22Rv1 (cell line): ENCODE results near the gene ZNF579.
"Not testable (repeated sequence)": the region's sequence is repeated elsewhere in the genome, so short reads cannot be mapped to it uniquely, and the experiment has no call there.

Experiments
- H3K27ac ChIP-seq: fragments of 450-650 bp; 2 replicates; pipeline ENCODE4 v1.5.1; 2017
- CTCF ChIP-seq: fragments of 450-650 bp; IDR thresholded peaks from 2 replicates; pipeline ENCODE4 v1.5.1; 2017; ENCODE audit warnings: mild to moderate bottlenecking
- ZFX ChIP-seq: fragments of 450-650 bp; IDR thresholded peaks from 2 replicates; pipeline ENCODE4 v1.6.1; 2017; ENCODE audit warnings: antibody characterized with exemption, borderline replicate concordance

The ZNF579 gene

GRCh38 chr19:55581823-55582223 is 1.2 kb upstream of the ZNF579 start:
- peak overlapping the region; percentile 92 for H3K27ac ChIP-seq
- TF ChIP-seq CTCF (no peak), ZFX (no peak)

DNA sequence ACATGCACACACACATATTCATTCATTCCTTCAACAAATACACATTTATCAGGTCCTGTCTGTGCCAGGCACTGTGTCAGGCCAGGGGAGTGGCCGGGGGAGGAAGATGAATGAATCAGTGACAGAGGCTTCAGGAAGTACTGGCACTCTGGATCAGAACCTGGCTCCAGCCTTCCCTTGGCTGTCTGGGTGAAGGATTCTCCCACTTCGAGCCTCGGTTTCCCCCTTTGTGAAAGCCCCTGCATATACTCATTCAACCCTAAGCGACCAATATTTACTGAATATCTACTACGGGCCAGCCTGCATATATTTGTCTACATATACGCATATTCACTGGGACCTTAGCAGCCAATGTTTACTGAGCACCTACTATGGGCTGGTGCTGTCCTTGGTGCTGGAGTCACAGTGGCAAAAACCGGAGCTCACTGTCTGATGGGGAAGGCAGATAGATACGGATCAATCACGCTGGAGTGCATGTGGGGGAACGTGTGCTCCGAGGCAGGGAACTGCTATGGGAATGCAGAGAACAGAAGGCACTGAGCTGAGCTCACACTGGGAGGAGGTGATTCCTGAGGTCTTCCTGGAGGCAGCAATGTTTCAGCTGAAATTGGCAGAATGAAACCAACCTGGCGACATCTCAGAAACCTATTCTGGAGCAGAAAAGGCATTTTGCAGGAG is 636 bp upstream of the ZNF579 start:
- no peak for TF ChIP-seq ZFX
- H3K27ac ChIP-seq: peak overlapping the region; percentile 92

GRCh38 chr19:55579766-55580621 is 654 bp downstream of the ZNF579 start:
- peak overlapping the region; percentile 92 for H3K27ac ChIP-seq
- TF ChIP-seq ZFX (no peak), CTCF (no peak)

GRCh38 chr19:55578761-55579747 is 1.6 kb downstream of the ZNF579 start:
- peak overlapping the region; percentile 92 for H3K27ac ChIP-seq
- no peak for TF ChIP-seq ZFX
- no peak for TF ChIP-seq CTCF

DNA sequence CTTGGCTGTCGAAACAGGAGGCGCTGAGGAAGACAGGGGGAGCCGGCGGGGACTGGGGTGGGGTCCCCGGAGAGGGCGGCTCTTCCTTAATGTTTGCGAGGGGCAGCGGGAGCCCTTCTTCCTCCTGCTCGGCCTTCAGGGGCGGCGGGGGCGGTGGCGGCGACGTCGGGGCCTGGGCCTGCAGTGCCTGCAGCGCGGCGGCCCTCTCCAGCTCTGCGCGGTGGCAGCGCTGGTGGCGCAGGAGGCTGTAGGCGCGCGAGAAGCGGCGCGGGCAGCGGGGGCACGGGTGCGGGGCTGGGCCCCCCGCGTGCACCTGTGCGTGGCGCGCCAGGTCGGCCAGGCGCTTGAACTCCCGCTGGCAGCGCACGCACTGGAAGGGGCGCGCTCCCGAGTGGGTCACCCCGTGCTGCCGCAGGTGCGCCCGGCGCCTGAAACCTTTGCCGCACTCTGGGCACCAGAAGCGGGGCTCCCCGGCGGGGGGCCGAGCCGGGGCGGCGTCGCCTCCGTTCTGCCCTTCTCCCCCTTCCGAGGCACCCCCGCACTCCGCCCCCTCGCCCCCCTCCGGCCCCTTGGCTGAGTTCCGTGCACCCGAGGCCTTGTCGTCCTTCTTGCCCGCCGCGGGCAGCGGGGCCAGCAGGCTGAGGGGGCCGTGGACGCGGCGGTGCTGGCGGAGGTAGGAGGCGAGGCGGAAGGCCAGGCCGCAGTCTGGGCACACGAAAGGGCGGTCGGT is 2.5 kb downstream of the ZNF579 start:
- no peak for TF ChIP-seq ZFX
- no peak for TF ChIP-seq CTCF
- H3K27ac ChIP-seq: no peak overlapping the region

DNA sequence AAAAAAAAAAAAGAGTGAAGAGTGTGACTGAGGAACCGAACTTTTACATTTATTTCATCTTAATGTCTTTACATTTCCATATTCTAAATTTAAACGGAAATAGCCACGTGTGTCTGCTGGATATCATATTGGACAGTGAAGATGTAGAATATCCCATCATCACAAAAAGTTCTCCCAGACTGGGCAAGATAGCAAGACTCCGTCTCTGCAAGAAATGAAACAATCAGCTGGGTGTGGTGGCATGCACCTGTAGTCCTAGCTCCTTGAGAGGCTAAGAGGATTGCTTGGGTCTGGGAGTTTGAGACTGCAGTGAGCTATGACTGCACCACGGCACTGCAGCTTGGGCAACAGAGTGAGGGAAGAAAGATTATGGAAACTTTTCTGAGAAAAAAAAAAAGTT is 3.9 kb downstream of the ZNF579 start:
- TF ChIP-seq ZFX (no peak), CTCF (no peak)
- 0 out of 2 replicates have a peak overlapping the region, but pooled peaks have one; percentile 20 for H3K27ac ChIP-seq

- H3K27ac ChIP-seq: not testable (repeated sequence)
Measured at GRCh38 chr19:55573929-55574328, 6.7 kb downstream of the ZNF579 start.

DNA sequence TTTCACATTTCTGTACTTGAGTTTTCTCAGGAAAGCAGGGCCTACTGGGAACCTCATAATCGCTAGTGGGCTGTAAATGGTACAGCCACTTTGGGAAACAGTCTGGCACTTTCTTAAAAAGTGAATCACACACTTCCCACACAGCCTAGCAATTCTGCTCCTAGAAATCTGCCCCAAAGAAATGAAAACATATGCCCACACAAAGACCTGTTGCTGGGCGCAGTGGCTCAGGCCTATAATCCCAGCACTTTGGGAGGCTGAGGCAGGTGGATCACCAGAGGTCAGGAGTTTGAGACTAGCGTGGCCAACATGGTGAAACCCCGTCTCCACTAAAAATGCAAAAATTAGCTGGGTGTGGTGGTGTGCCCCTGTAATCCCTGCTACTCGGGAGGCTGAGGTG is 11.2 kb downstream of the ZNF579 start:
- H3K27ac ChIP-seq: not testable (repeated sequence)
